ENCODE results near the gene MRPL51. TPM values are rescaled to one million over a fixed set of nuclear protein-coding genes. Genes with fewer than 3 reads are reported as not detected.

Gene MRPL51
- total RNA-seq, 1 donor from 2014 or later: 114 TPM

DNA sequence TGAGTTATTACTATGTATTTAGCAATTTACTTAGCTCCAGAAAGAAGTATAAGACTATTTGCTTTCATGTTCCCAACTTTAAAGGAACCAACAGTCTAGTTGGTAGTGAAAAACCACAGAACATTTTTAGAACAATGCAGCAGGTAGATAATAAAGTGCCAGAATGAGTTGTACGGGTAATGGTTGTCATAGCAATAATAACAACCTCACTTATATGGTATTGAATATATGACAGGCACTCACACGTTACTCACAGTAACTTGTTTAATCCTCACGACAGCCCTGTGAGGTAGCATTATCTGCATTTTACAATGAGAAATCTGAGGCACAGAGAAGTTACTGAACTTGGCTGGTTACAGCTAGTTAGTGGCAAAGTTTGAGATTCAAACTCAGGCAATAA lies 30.6 kb upstream of the MRPL51 start:
- Histone ChIP-seq H3K36me3 (peaks cover 95% of the 10 kb centered on the region), H3K27me3 (no peaks in the 10 kb centered on the region), H3K4me1 (no peaks in the 10 kb centered on the region), H3K4me3 (no peak overlapping the region), H3K27ac (no peak overlapping the region), H3K9me3 (no peaks in the 10 kb centered on the region)
- intact Hi-C loops (cut with DNase I): no loop called here
- ATAC-seq: no peak
- TF ChIP-seq, protein P1, sequence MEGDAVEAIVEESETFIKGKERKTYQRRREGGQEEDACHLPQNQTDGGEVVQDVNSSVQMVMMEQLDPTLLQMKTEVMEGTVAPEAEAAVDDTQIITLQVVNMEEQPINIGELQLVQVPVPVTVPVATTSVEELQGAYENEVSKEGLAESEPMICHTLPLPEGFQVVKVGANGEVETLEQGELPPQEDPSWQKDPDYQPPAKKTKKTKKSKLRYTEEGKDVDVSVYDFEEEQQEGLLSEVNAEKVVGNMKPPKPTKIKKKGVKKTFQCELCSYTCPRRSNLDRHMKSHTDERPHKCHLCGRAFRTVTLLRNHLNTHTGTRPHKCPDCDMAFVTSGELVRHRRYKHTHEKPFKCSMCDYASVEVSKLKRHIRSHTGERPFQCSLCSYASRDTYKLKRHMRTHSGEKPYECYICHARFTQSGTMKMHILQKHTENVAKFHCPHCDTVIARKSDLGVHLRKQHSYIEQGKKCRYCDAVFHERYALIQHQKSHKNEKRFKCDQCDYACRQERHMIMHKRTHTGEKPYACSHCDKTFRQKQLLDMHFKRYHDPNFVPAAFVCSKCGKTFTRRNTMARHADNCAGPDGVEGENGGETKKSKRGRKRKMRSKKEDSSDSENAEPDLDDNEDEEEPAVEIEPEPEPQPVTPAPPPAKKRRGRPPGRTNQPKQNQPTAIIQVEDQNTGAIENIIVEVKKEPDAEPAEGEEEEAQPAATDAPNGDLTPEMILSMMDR (IDR thresholded peaks at IDR 0.05): no peak
- DNase-seq: no peak

DNA sequence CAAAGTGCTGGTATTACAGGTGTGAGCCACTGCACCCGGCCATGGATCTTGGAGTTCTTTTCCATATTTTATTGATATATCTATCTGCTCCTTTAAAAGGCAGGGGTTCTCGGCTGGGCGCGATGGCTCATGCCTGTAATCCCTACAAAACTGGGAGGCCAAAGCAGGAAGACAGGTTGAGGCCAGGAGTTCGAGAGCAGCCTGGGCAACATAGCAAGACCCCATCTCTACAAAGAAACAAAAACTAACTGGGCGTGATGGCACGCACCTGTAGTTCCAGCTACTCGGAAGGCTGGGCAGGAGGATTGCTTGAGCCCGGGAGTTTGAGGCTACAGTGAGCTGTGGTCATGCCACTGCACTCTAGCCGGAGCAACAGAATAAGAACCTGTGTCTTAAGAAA lies 29.1 kb upstream of the MRPL51 start:
- ATAC-seq (no peak), DNase-seq (no peak)
- intact Hi-C loops (cut with DNase I): no loop called here
- Histone ChIP-seq H3K9me3 (no peaks in the 10 kb centered on the region), H3K27ac (no peak overlapping the region), H3K4me1 (no peaks in the 10 kb centered on the region), H3K36me3 (peaks cover 87% of the 10 kb centered on the region), H3K27me3 (no peaks in the 10 kb centered on the region), H3K4me3 (no peak overlapping the region)
- TF ChIP-seq, protein P1 (IDR thresholded peaks at IDR 0.05): no peak

DNA sequence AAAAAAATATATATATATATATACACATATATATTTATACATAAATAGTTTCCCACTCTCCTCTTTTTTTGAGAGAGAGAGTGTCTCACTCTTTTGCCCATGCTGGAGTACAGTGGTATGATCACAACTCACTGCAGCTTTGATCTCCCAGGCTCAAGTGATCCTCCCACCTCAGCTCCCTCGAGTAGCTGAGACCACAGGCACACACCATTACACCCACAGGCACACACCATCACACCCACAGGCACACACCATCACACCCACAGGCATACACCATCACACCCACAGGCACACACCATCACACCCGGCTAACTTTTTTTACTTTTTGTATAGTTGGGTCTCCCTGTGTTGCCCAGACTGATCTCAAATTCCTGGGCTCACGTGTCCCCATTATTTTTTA lies 27.1 kb upstream of the MRPL51 start:
- H3K4me1 ChIP-seq: no peaks in the 10 kb centered on the region
- H3K36me3 ChIP-seq: peaks cover 87% of the 10 kb centered on the region
- no peaks in the 10 kb centered on the region for H3K9me3 ChIP-seq
- DNase-seq (no peak), ATAC-seq (no peak)
- no peaks in the 10 kb centered on the region for H3K27me3 ChIP-seq
- intact Hi-C loops (cut with DNase I): no loop called here
- H3K4me3 ChIP-seq: no peak overlapping the region
- TF ChIP-seq, protein P1 (IDR thresholded peaks at IDR 0.05): no peak
- no peak overlapping the region for H3K27ac ChIP-seq

DNA sequence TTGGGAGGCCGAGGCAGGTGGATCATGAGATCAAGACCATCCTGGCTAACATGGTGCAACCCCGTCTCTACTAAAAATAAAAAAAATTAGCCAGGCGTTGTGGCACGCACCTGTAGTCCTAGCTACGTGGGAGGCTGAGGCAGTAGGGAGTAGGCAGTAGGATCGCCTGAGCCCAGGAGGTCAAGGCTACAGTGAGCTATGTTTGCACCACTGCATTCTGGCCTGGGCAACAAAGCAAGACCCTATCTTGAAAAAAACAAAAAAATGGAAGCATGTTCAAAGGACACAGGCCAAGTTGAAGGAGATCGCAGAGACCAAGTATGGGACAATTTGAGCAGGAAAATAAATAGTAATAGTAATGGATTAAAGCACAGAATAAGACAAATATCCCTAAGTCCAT lies 15.0 kb upstream of the MRPL51 start:
- intact Hi-C loops (cut with DNase I): no loop called here

DNA sequence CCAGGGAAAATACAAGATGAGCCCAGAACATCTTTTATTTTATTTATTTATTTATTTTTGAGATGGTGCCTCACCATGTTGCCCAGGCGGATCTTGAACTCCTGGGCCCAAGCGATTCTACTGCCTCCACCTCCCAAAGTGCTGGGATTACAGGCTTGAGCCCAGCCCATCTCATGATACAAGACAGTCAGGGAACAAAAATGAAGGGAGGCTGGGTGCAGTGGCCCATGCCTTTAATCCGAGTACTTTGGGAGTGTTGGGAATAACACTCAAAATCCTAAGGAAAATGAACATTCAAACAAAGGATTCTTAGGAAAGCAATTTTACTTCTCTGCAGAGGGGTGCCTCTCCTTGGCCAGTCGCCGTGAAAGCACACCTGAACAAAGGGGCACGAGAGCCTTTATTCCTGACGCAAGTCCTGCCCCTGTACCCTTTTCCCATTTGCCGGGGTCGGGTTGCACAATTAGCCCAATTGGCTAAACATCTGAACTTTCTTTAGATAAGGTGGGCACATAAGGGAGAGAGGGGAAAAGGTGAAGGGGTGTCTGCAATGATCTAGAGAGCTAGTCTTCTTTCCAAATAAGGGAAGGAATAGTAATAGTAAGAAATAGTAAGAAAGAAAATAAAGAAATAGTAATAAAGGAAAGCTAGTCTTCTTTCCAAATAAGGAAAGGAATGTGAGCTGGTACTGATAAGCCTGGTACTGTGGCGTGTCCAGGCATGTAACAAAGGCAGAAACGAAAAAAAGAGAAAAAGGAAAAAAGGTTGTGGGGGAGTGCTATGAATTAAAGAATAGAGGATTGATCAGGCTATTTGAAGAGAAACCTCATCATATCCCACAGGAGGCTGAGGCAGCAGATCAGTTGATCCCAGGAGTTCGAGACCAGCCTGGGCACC lies 14.3 kb upstream of the MRPL51 start:
- Histone ChIP-seq H3K4me3 (no peak overlapping the region), H3K4me1 (no peaks in the 10 kb centered on the region), H3K27ac (no peak overlapping the region), H3K9me3 (no peaks in the 10 kb centered on the region), H3K27me3 (no peaks in the 10 kb centered on the region), H3K36me3 (peaks cover 24% of the 10 kb centered on the region)
- intact Hi-C loops (cut with DNase I): no loop called here
- DNase-seq: no peak
- TF ChIP-seq, protein P1 (IDR thresholded peaks at IDR 0.05): no peak
- ATAC-seq: no peak

More for the DNA sequence above, 15.0 kb upstream of the MRPL51 start:
- H3K4me3 ChIP-seq: no peak overlapping the region
- peaks cover 31% of the 10 kb centered on the region for H3K36me3 ChIP-seq
- ATAC-seq: no peak
- H3K27me3 ChIP-seq: no peaks in the 10 kb centered on the region
- H3K27ac ChIP-seq: no peak overlapping the region
- TF ChIP-seq, protein P1 (IDR thresholded peaks at IDR 0.05): no peak
- no peak for DNase-seq
- no peaks in the 10 kb centered on the region for H3K4me1 ChIP-seq
- no peaks in the 10 kb centered on the region for H3K9me3 ChIP-seq
